HUES48 (cell line): ENCODE data around the gene SKAP1.

Source experiments
- H3K27ac ChIP-seq: one replicate; pipeline ENCODE4 v1.7.0; 2013; ENCODE audit warnings: low read depth, low read length, inconsistent platforms
- H3K27me3 ChIP-seq: 2 replicates; pipeline ENCODE4 v1.6.1; 2013; ENCODE audit warnings: mild to moderate bottlenecking, low read length; ENCODE audit not compliant: control insufficient read depth, insufficient read depth
- H3K36me3 ChIP-seq: 2 replicates; pipeline ENCODE4 v1.6.1; 2013; ENCODE audit warnings: low read length; ENCODE audit not compliant: control insufficient read depth, insufficient read depth
- H3K4me1 ChIP-seq: 2 replicates; pipeline ENCODE4 v1.6.1; 2013; ENCODE audit warnings: mild to moderate bottlenecking, low read length; ENCODE audit not compliant: control insufficient read depth, insufficient read depth
- H3K4me3 ChIP-seq: 2 replicates; pipeline ENCODE4 v1.5.1; 2013; ENCODE audit warnings: mild to moderate bottlenecking, low read depth, low read length
- H3K9ac ChIP-seq: 2 replicates; pipeline ENCODE4 v1.6.1; 2013; ENCODE audit warnings: mild to moderate bottlenecking, low read depth, low read length, moderate library complexity
- H3K9me3 ChIP-seq: 2 replicates; pipeline ENCODE4 v1.6.1; 2013; ENCODE audit warnings: low read length; ENCODE audit not compliant: control insufficient read depth, insufficient read depth

SKAP1 gene

GRCh38 chr17:48149787-48150463, 280.1 kb downstream of the SKAP1 start:
- Histone ChIP-seq H3K36me3 (no peaks in the 10 kb centered on the region), H3K9ac (no peak overlapping the region), H3K27ac (no peak overlapping the region), H3K9me3 (no peaks in the 10 kb centered on the region), H3K4me1 (peaks cover 31% of the 10 kb centered on the region), H3K4me3 (no peak overlapping the region; the same call in 1 of the 2 replicates), H3K27me3 (peaks cover 6% of the 10 kb centered on the region; the same call in 1 of the 2 replicates)

- Histone ChIP-seq H3K27me3 (peaks cover 6% of the 10 kb centered on the region; the same call in 1 of the 2 replicates), H3K36me3 (no peaks in the 10 kb centered on the region), H3K9ac (no peak overlapping the region), H3K4me3 (no peak overlapping the region; the same call in 1 of the 2 replicates), H3K9me3 (no peaks in the 10 kb centered on the region), H3K27ac (no peak overlapping the region), H3K4me1 (peaks cover 31% of the 10 kb centered on the region)
These were observed 280.9 kb downstream of the SKAP1 start for GRCh38 chr17:48148854-48149786.

- Histone ChIP-seq H3K9me3 (no peaks in the 10 kb centered on the region), H3K9ac (no peak overlapping the region), H3K4me1 (peaks cover 32% of the 10 kb centered on the region), H3K27me3 (peaks cover 6% of the 10 kb centered on the region; the same call in 1 of the 2 replicates), H3K36me3 (no peaks in the 10 kb centered on the region), H3K27ac (no peak overlapping the region), H3K4me3 (no peak overlapping the region)
These were observed 281.8 kb downstream of the SKAP1 start for GRCh38 chr17:48148029-48148770.

DNA sequence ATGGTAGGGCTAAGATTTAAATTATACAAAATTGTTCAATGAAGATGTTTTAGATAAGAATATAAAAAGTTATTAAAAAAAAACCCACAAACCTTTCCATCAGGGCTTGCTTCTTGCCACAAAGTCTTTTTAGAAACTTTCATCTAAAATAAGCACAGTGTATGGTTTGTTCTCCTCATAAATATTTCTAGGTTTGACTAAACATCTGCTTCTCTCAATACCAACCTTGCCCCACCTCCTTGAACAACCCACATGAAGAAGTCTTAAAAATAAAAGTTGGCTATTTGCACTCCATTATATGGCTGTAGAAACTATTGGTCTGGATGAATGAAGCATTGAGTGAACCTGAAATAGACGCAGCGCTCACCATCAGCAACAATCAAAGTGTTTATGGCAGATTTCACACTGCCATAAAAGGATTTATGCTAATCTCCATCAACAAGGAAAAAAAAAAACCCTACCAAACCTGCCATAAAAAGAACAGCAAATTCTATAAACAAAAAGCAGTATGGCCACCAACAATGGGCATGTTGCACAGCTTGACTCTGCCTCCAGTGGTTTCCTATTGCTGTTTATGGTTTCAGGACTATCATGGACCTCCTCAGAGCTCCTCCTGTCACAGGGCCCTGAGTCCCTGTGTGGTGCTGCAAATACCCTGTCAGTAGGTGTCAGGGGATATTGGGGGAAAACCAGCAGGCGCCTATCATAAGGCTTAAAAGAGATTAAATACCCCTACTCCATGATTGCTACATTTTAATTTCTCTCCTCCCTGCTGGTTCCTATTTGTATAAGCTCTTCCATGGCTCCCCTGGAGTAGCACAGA, 284.8 kb downstream of the SKAP1 start:
- no peaks in the 10 kb centered on the region for H3K36me3 ChIP-seq
- H3K4me1 ChIP-seq, result peaks cover 20% of the 10 kb centered on the region
- H3K9ac ChIP-seq, result no peak overlapping the region
- H3K4me3 ChIP-seq, result no peak overlapping the region
- H3K27ac ChIP-seq, result no peak overlapping the region
- H3K27me3 ChIP-seq, result peaks cover 6% of the 10 kb centered on the region; the same call in 1 of the 2 replicates
- no peaks in the 10 kb centered on the region for H3K9me3 ChIP-seq

DNA sequence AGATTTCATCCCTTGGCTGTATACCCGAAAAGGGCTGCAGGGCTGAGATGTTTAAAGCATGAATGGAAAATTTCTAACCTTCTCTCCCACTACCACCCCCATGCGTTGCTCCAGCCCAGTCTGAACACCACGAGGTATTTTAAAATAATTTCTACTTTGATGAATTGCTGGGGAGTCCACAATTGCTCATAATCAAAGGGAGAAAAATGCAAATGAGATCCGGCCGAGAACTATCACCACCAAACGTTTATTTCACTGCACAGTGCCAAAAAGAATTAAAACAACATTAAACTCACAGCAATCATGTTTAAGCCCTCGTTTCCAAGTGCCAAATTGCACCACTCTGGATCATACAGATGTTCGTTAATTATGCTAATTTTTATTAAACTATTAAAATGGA, 285.8 kb downstream of the SKAP1 start:
- Histone ChIP-seq H3K4me3 (no peak overlapping the region), H3K27ac (no peak overlapping the region), H3K36me3 (no peaks in the 10 kb centered on the region), H3K9ac (no peak overlapping the region), H3K4me1 (peaks cover 10% of the 10 kb centered on the region), H3K9me3 (no peaks in the 10 kb centered on the region), H3K27me3 (peaks cover 1% of the 10 kb centered on the region; the same call in 1 of the 2 replicates)

DNA sequence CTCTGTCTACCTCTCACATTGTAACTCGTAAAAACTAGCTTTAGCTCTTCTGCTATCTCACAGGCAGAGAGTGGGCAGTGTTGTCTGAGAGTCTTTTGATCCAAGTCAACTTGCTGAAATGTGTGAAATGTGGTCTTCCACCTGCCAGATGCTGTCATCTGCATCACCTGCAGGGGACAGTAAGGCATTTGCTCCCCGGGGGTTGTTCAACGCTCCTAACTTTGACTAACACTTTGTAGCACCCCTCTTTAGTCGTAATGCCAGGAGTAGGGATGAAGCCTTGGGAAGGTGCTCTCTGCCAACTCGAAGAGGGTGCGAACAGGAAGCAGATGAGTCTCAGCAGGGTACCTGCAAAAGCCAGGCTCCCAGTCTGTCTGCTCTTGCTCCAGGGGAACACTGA, 286.4 kb downstream of the SKAP1 start:
- H3K27me3 ChIP-seq, result no peaks in the 10 kb centered on the region; the same call in 1 of the 2 replicates
- no peaks in the 10 kb centered on the region for H3K9me3 ChIP-seq
- H3K36me3 ChIP-seq, result no peaks in the 10 kb centered on the region
- no peak overlapping the region for H3K9ac ChIP-seq
- H3K4me3 ChIP-seq, result no peak overlapping the region
- no peak overlapping the region for H3K27ac ChIP-seq
- 0 out of 2 replicates have a peak, but pooled peaks cover 5% of the 10 kb centered on the region for H3K4me1 ChIP-seq

- H3K4me1 ChIP-seq, result 0 out of 2 replicates have a peak, but pooled peaks cover 5% of the 10 kb centered on the region
- H3K27ac ChIP-seq, result no peak overlapping the region
- H3K4me3 ChIP-seq, result no peak overlapping the region
- H3K27me3 ChIP-seq, result no peaks in the 10 kb centered on the region
- H3K9ac ChIP-seq, result no peak overlapping the region
- no peaks in the 10 kb centered on the region for H3K36me3 ChIP-seq
- H3K9me3 ChIP-seq, result no peaks in the 10 kb centered on the region
These were observed 290.1 kb downstream of the SKAP1 start for GRCh38 chr17:48139944-48140343.

- H3K36me3 ChIP-seq, result no peaks in the 10 kb centered on the region
- no peak overlapping the region for H3K9ac ChIP-seq
- H3K4me1 ChIP-seq, result no peaks in the 10 kb centered on the region
- H3K9me3 ChIP-seq, result no peaks in the 10 kb centered on the region
- no peak overlapping the region for H3K27ac ChIP-seq
- H3K27me3 ChIP-seq, result no peaks in the 10 kb centered on the region
- no peak overlapping the region for H3K4me3 ChIP-seq
These were observed 292.4 kb downstream of the SKAP1 start for GRCh38 chr17:48137656-48138055.

- no peaks in the 10 kb centered on the region for H3K9me3 ChIP-seq
- no peak overlapping the region for H3K9ac ChIP-seq
- no peaks in the 10 kb centered on the region for H3K36me3 ChIP-seq
- no peak overlapping the region for H3K4me3 ChIP-seq
- no peaks in the 10 kb centered on the region for H3K4me1 ChIP-seq
- H3K27ac ChIP-seq, result no peak overlapping the region
- H3K27me3 ChIP-seq, result no peaks in the 10 kb centered on the region
These were observed 295.0 kb downstream of the SKAP1 start for GRCh38 chr17:48134912-48135480.

DNA sequence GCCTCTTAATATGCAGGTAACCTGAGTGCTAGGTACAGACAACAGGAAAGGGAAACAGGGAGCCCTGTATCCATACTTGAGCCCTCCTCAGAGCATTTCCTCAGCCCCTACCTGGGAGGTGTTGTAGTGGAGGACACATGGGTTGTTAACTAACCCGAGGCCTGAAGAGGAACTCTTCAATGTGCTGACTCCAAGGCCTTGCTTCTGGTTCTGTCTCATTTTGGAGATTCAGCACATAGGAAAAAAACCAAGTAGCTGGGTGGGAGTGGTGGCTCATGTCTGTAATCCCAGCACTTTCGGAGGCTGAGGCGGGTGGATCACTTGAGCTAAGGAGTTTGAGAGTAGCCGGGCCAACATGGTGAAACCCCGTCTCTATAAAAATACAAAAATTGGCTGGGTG, 297.6 kb downstream of the SKAP1 start:
- Histone ChIP-seq H3K9ac (no peak overlapping the region), H3K4me1 (no peaks in the 10 kb centered on the region), H3K27me3 (no peaks in the 10 kb centered on the region), H3K27ac (no peak overlapping the region), H3K9me3 (no peaks in the 10 kb centered on the region), H3K4me3 (no peak overlapping the region), H3K36me3 (no peaks in the 10 kb centered on the region)
